ENCODE data around the gene PAFAH1B2.

The PAFAH1B2 gene

GRCh38 chr11:117157507-117157906 lies 13.4 kb downstream of the PAFAH1B2 start:
- Histone ChIP-seq H3K27ac (ENCODE audit: low read depth, low read length) (no peak overlapping the region), H3K4me1 (ENCODE audit: control insufficient read depth, low read length) (0 out of 2 replicates have a peak, but pooled peaks cover 3% of the 10 kb centered on the region), H3K4me3 (ENCODE audit: low read length) (no peak overlapping the region), H3K27me3 (ENCODE audit: control insufficient read depth, low read length) (no peaks in the 10 kb centered on the region), H3K79me2 (ENCODE audit: control insufficient read depth, low read length) (peaks cover 78% of the 10 kb centered on the region), H3K36me3 (ENCODE audit: control insufficient read depth, low read length) (peaks cover 73% of the 10 kb centered on the region), H3K9me3 (ENCODE audit: control insufficient read depth, insufficient read depth, low read length) (no peaks in the 10 kb centered on the region), H3F3A (ENCODE audit: control insufficient read depth, insufficient read depth) (peaks cover 6% of the 10 kb centered on the region), H3K4me2 (ENCODE audit: low read length) (no peak overlapping the region), H3K9me2 (replicated peaks; ENCODE audit: control insufficient read depth, low read length) (no peaks in the 10 kb centered on the region), H4K20me1 (ENCODE audit: control insufficient read depth, insufficient read depth, low read depth, low read length) (peaks cover 10% of the 10 kb centered on the region; the same call in 1 of the 2 replicates)
- no peak for TF ChIP-seq EZH2phosphoT487 (IDR thresholded peaks at IDR 0.05; ENCODE audit: borderline replicate concordance, low read length)
- no peak for TF ChIP-seq CTCF (IDR thresholded peaks at IDR 0.05; ENCODE audit: low read depth, low read length, poor library complexity, severe bottlenecking)

- Histone ChIP-seq H3K36me3 (ENCODE audit: control insufficient read depth, low read length) (peaks cover 79% of the 10 kb centered on the region), H3K27me3 (ENCODE audit: control insufficient read depth, low read length) (no peaks in the 10 kb centered on the region), H3K9me3 (ENCODE audit: control insufficient read depth, insufficient read depth, low read length) (no peaks in the 10 kb centered on the region), H3K9me2 (replicated peaks; ENCODE audit: control insufficient read depth, low read length) (no peaks in the 10 kb centered on the region), H3K27ac (ENCODE audit: low read depth, low read length) (no peak overlapping the region), H3K4me3 (ENCODE audit: low read length) (no peak overlapping the region), H3K79me2 (ENCODE audit: control insufficient read depth, low read length) (peaks cover 54% of the 10 kb centered on the region), H3F3A (ENCODE audit: control insufficient read depth, insufficient read depth) (peaks cover 6% of the 10 kb centered on the region), H3K4me2 (ENCODE audit: low read length) (no peak overlapping the region), H3K4me1 (ENCODE audit: control insufficient read depth, low read length) (0 out of 2 replicates have a peak, but pooled peaks cover 3% of the 10 kb centered on the region), H4K20me1 (ENCODE audit: control insufficient read depth, insufficient read depth, low read depth, low read length) (peaks cover 6% of the 10 kb centered on the region; the same call in 1 of the 2 replicates)
- TF ChIP-seq EZH2phosphoT487 (IDR thresholded peaks at IDR 0.05; ENCODE audit: borderline replicate concordance, low read length) = no peak
- no peak for TF ChIP-seq CTCF (IDR thresholded peaks at IDR 0.05; ENCODE audit: low read depth, low read length, poor library complexity, severe bottlenecking)
Measured at GRCh38 chr11:117159892-117160291, 15.8 kb downstream of the PAFAH1B2 start.

- no peaks in the 10 kb centered on the region for H3K9me3 ChIP-seq (ENCODE audit: control insufficient read depth, insufficient read depth, low read length)
- no peaks in the 10 kb centered on the region for H3K9me2 ChIP-seq (replicated peaks; ENCODE audit: control insufficient read depth, low read length)
- no peak overlapping the region for H3K27ac ChIP-seq (ENCODE audit: low read depth, low read length)
- peaks cover 81% of the 10 kb centered on the region for H3K36me3 ChIP-seq (ENCODE audit: control insufficient read depth, low read length)
- TF ChIP-seq CTCF (IDR thresholded peaks at IDR 0.05; ENCODE audit: low read depth, low read length, poor library complexity, severe bottlenecking) (no peak), EZH2phosphoT487 (IDR thresholded peaks at IDR 0.05; ENCODE audit: borderline replicate concordance, low read length) (no peak)
- H3K4me1 ChIP-seq (ENCODE audit: control insufficient read depth, low read length) = 0 out of 2 replicates have a peak, but pooled peaks cover 1% of the 10 kb centered on the region
- H3K4me3 ChIP-seq (ENCODE audit: low read length) = no peak overlapping the region
- no peaks in the 10 kb centered on the region for H3K27me3 ChIP-seq (ENCODE audit: control insufficient read depth, low read length)
- peaks cover 45% of the 10 kb centered on the region for H3K79me2 ChIP-seq (ENCODE audit: control insufficient read depth, low read length)
- peaks cover 4% of the 10 kb centered on the region; the same call in 1 of the 2 replicates for H4K20me1 ChIP-seq (ENCODE audit: control insufficient read depth, insufficient read depth, low read depth, low read length)
- H3F3A ChIP-seq (ENCODE audit: control insufficient read depth, insufficient read depth) = peaks cover 6% of the 10 kb centered on the region
- H3K4me2 ChIP-seq (ENCODE audit: low read length) = no peak overlapping the region
Measured at GRCh38 chr11:117160826-117161225, 16.7 kb downstream of the PAFAH1B2 start.
